A673 (cell line): ENCODE measurements around the gene CASTOR2. TPM values are rescaled to one million over a fixed set of nuclear protein-coding genes. Genes with fewer than 3 reads are reported as not detected.

ENCODE experiments used
- BruUV-seq: library from RNA; stranded (reverse); fragments of 400-500 nt; replicated peaks from 2 replicates; lab custom pipeline; 2021; lab: Mats Ljungman, UMichigan
- CTCF ChIA-PET: fragments of 300-600 bp; sonication (Branson Sonifier 250); formaldehyde crosslinking; loops from one replicate; lab custom pipeline; 2022; ENCODE audit warnings: antibody characterized with exemption; lab: Charles Lee
- POLR2A ChIA-PET: fragments of 300-600 bp; sonication (Branson Sonifier 250); formaldehyde crosslinking; loops from one replicate; lab custom pipeline; 2022; ENCODE audit warnings: antibody characterized with exemption; ENCODE audit not compliant: low non-redundant PET; lab: Charles Lee
- DNase-seq: peaks from one replicate; pipeline ENCODE4 v3.0.0-alpha.2; 2015; ENCODE audit warnings: low spot score
- H3K27ac ChIP-seq: fragments of 200-600 bp; sonication (generic); 2 replicates; pipeline ENCODE4 v1.5.1; 2016; ENCODE audit warnings: mixed run types, low read depth, mild to moderate bottlenecking, mixed read lengths, antibody characterized with exemption, low read length; ENCODE audit not compliant: poor library complexity, severe bottlenecking
- H3K27me3 ChIP-seq: fragments of 200-600 bp; sonication (generic); replicated peaks from 2 replicates; pipeline ENCODE4 v1.6.1; 2017; ENCODE audit warnings: mixed run types, low read depth, mild to moderate bottlenecking, mixed read lengths, antibody characterized with exemption, low read length; ENCODE audit not compliant: insufficient read depth, poor library complexity
- H3K36me3 ChIP-seq: fragments of 200-600 bp; sonication (generic); 2 replicates; pipeline ENCODE4 v1.6.1; 2016; ENCODE audit warnings: mixed run types, mild to moderate bottlenecking, mixed read lengths, antibody characterized with exemption, low read length; ENCODE audit not compliant: insufficient read depth, poor library complexity, severe bottlenecking
- H3K4me1 ChIP-seq: fragments of 200-600 bp; sonication (generic); 2 replicates; pipeline ENCODE4 v1.6.1; 2017; ENCODE audit warnings: mixed run types, mild to moderate bottlenecking, mixed read lengths, antibody characterized with exemption, low read length; ENCODE audit not compliant: insufficient read depth, poor library complexity, severe bottlenecking
- H3K4me3 ChIP-seq: fragments of 200-600 bp; sonication (generic); 2 replicates; pipeline ENCODE4 v1.5.1; 2016; ENCODE audit warnings: low read depth, mixed run types, mild to moderate bottlenecking, mixed read lengths, low read length; ENCODE audit not compliant: poor library complexity, severe bottlenecking
- H3K9me3 ChIP-seq: fragments of 200-600 bp; sonication (generic); 2 replicates; pipeline ENCODE4 v1.6.1; 2016; ENCODE audit warnings: mixed run types, low read depth, mild to moderate bottlenecking, mixed read lengths, antibody characterized with exemption, low read length; ENCODE audit not compliant: poor library complexity, severe bottlenecking
- EZH2 ChIP-seq: fragments of 200-600 bp; sonication (generic); IDR thresholded peaks from 2 replicates; pipeline ENCODE4 v1.6.1; 2017; ENCODE audit warnings: borderline replicate concordance, low read depth, mild to moderate bottlenecking, mixed read lengths, antibody characterized with exemption, low read length; ENCODE audit not compliant: poor library complexity, severe bottlenecking
- intact Hi-C: fragments of 100-400 bp; cut with micrococcal nuclease; formaldehyde crosslinking; loops from one replicate; pipeline ENCODE4 v1.10.0; 2022; ENCODE audit not compliant: unreplicated experiment
- total RNA-seq: library from RNA; stranded (reverse); gene quantifications from 2 replicates; pipeline ENCODE4 v1.2.3, GENCODE V29; 2021
- TF ChIP-seq, protein P1 (sequence below): fragments of 300-800, 200-600 bp; sonication (generic); conservative IDR thresholded peaks from 2 replicates; pipeline ENCODE4 v1.5.1; 2017; ENCODE audit warnings: low read depth, mild to moderate bottlenecking, antibody characterized with exemption, low read length, moderate library complexity, mixed read lengths

Gene CASTOR2
- total RNA-seq, 1 experiment from 2014 or later = 20.5 TPM

DNA sequence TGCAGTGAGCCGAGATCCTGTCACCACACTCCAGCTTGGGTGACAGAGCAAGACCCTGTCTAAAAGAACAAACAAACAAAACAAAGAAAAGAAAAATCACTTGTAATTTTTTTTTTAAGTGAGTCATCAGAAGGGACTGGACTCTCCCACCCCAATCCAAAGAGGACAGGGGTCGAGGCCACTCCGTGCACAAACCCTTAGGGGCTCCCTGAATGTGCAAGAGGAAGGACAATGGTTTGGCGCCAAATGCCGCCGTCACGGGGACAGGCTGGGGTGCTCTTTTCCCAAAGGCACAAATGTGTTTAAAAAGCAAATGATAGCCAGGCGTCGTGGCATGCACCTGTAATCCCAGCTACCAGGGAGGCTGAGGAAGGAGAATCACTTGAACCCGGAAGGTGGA is 85.3 kb downstream of the CASTOR2 start:
- POLR2A ChIA-PET = no interaction called here
- no peak overlapping the region for H3K27ac ChIP-seq
- peaks cover 19% of the 10 kb centered on the region for H3K36me3 ChIP-seq
- no peak for DNase-seq
- CTCF ChIA-PET = no interaction called here
- H3K4me1 ChIP-seq = no peaks in the 10 kb centered on the region
- H3K27me3 ChIP-seq = no peaks in the 10 kb centered on the region
- BruUV-seq = no TSS peak
- no peak overlapping the region for H3K4me3 ChIP-seq
- intact Hi-C loops = no loop called here
- TF ChIP-seq EZH2 = no peak
- TF ChIP-seq, protein P1, sequence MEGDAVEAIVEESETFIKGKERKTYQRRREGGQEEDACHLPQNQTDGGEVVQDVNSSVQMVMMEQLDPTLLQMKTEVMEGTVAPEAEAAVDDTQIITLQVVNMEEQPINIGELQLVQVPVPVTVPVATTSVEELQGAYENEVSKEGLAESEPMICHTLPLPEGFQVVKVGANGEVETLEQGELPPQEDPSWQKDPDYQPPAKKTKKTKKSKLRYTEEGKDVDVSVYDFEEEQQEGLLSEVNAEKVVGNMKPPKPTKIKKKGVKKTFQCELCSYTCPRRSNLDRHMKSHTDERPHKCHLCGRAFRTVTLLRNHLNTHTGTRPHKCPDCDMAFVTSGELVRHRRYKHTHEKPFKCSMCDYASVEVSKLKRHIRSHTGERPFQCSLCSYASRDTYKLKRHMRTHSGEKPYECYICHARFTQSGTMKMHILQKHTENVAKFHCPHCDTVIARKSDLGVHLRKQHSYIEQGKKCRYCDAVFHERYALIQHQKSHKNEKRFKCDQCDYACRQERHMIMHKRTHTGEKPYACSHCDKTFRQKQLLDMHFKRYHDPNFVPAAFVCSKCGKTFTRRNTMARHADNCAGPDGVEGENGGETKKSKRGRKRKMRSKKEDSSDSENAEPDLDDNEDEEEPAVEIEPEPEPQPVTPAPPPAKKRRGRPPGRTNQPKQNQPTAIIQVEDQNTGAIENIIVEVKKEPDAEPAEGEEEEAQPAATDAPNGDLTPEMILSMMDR = no peak
- no peaks in the 10 kb centered on the region for H3K9me3 ChIP-seq

DNA sequence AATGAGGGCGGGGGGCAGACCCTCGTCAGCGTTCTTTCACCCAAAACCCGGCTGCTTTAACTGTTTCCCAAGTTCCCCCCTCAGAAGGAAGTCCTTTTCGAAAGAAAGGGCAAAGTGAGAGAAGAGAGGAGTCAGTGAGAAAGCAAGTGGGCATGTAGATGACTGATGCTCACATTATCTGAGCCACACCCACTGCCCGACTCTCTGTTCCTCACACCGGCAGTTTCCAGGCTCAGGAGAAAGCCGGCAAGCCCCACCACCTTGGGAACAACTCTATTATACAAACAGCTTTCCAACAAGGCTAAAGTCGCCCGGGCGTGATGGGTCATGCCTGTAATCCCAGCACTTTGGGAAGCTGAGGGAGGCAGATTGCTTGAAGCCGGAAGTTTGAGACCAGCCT is 86.0 kb downstream of the CASTOR2 start:
- H3K4me3 ChIP-seq = no peak overlapping the region
- H3K27ac ChIP-seq = no peak overlapping the region
- POLR2A ChIA-PET = no interaction called here
- no peaks in the 10 kb centered on the region for H3K4me1 ChIP-seq
- H3K27me3 ChIP-seq = no peaks in the 10 kb centered on the region
- CTCF ChIA-PET = no interaction called here
- intact Hi-C loops = no loop called here
- no peaks in the 10 kb centered on the region for H3K9me3 ChIP-seq
- peaks cover 23% of the 10 kb centered on the region for H3K36me3 ChIP-seq
- DNase-seq = no peak
- no TSS peak for BruUV-seq
- TF ChIP-seq EZH2 = no peak
- TF ChIP-seq, protein P1 = no peak

DNA sequence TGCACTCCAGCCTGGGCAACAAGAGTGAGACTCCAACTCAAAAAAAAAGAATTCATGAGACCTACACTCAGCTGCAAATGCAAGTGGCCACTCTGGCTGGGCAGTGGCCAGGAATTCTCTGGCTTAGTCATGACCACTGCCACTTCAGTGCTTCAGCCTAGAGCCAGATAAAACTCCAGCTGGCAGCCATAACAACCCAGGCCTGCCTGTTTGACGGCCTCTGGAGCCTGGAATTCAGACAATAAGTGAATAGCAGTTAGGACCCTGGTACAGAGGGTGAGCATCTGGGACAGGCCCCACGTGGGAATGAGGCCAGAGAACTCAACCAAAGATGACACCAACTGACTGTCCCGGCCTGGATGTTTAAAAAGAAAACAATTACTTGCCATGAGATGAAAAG is 90.2 kb downstream of the CASTOR2 start:
- H3K27ac ChIP-seq = no peak overlapping the region
- no peaks in the 10 kb centered on the region for H3K9me3 ChIP-seq
- POLR2A ChIA-PET = interaction anchor here (0.7 kb wide), 1 partner anchor 16 kb away, joined by 4 read pairs; no protein-coding TSS in a partner anchor
- no peaks in the 10 kb centered on the region for H3K4me1 ChIP-seq
- no peaks in the 10 kb centered on the region for H3K27me3 ChIP-seq
- intact Hi-C loops = no loop called here
- peaks cover 49% of the 10 kb centered on the region for H3K36me3 ChIP-seq
- DNase-seq = no peak
- no peak overlapping the region for H3K4me3 ChIP-seq
- TF ChIP-seq EZH2 = no peak
- BruUV-seq = no TSS peak
- CTCF ChIA-PET = no interaction called here

DNA sequence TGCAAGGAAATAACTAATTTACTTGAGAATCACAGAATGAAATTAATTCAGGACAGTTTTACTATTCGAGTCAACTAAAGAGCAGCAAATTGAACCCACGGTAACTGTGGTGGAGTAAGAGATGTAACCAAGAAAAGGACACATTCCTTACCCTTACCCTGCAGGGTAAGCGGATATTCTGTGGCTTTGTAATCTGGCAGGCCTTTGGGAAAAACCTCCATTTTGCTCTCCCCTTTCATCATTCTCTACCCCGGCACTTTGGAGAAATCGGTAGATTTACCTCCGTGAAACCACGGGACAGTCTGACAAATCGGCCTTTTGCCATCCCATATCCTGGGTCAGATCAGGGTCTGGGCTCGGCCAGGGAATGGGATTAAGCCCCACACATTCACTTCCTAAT is 90.7 kb downstream of the CASTOR2 start:
- peaks cover 53% of the 10 kb centered on the region for H3K36me3 ChIP-seq
- no TSS peak for BruUV-seq
- DNase-seq = no peak
- no peaks in the 10 kb centered on the region for H3K27me3 ChIP-seq
- ChIA-PET CTCF (no interaction called here), POLR2A (no interaction called here)
- H3K4me3 ChIP-seq = no peak overlapping the region
- H3K4me1 ChIP-seq = no peaks in the 10 kb centered on the region
- H3K27ac ChIP-seq = no peak overlapping the region
- TF ChIP-seq, protein P1 = no peak
- no peak for TF ChIP-seq EZH2
- intact Hi-C loops = no loop called here
- no peaks in the 10 kb centered on the region for H3K9me3 ChIP-seq
